ENCODE data around the gene KMT2C. TPM values are rescaled to one million over a fixed set of nuclear protein-coding genes. Genes with fewer than 3 reads are reported as not detected.

KMT2C gene
- total RNA-seq, 3 donors from 2014 or later (not counting 1 experiment from before 2014, with no cell fraction given), result 159 to 177 (median 167) TPM

GRCh38 chr7:152090747-152091146, 345.1 kb downstream of the KMT2C start:
- intact Hi-C loops (cut with micrococcal nuclease), result no loop called here
- Histone ChIP-seq H3K27ac (ENCODE audit: low read length) (no peak overlapping the region), H3K4me3 (ENCODE audit: low read length) (no peak overlapping the region), H3K4me1 (ENCODE audit: control insufficient read depth, insufficient read depth, low read length) (no peaks in the 10 kb centered on the region), H3K27me3 (ENCODE audit: control insufficient read depth, insufficient read depth, low read length) (no peaks in the 10 kb centered on the region), H3K9me3 (ENCODE audit: control insufficient read depth, insufficient read depth, low read length) (peaks cover 11% of the 10 kb centered on the region), H3K36me3 (ENCODE audit: control insufficient read depth, insufficient read depth, low read length) (peaks cover 3% of the 10 kb centered on the region)
- H3K4me1 Mint-ChIP-seq, result peaks cover 16 to 28% of the 10 kb centered on the region in 2 donors
- H3K27me3 Mint-ChIP-seq (ENCODE audit: low read depth in 2 of 2), result no peaks in the 10 kb centered on the region
- 92% methylated on average over 6 of the region's 6 CpGs for WGBS (ENCODE audit: insufficient coverage)
- H3K36me3 Mint-ChIP-seq, result peaks cover 6% of the 10 kb centered on the region
- H3K4me3 Mint-ChIP-seq, result no peak overlapping the region
- no peak overlapping the region for H3K27ac Mint-ChIP-seq
- peaks cover 0 to 3% of the 10 kb centered on the region in 2 donors for H3K9me3 Mint-ChIP-seq
- DNase-seq (no peak), ATAC-seq (no peak)
- TF ChIP-seq CTCF (IDR thresholded peaks at IDR 0.05), result no peak

- no peak overlapping the region for H3K4me3 Mint-ChIP-seq
- peaks cover under 1% of the 10 kb centered on the region for H3K36me3 ChIP-seq (ENCODE audit: control insufficient read depth, insufficient read depth, low read length)
- H3K27me3 Mint-ChIP-seq (ENCODE audit: low read depth in 2 of 2), result no peaks in the 10 kb centered on the region
- H3K36me3 Mint-ChIP-seq, result peaks cover 2% of the 10 kb centered on the region
- no peaks in the 10 kb centered on the region for H3K27me3 ChIP-seq (ENCODE audit: control insufficient read depth, insufficient read depth, low read length)
- ATAC-seq, result no peak
- WGBS (ENCODE audit: insufficient coverage), result 99% methylated on average over 7 of the region's 7 CpGs
- H3K4me3 ChIP-seq (ENCODE audit: low read length), result no peak overlapping the region
- intact Hi-C loops (cut with micrococcal nuclease), result no loop called here
- no peak for DNase-seq
- peaks cover 16 to 25% of the 10 kb centered on the region in 2 donors for H3K4me1 Mint-ChIP-seq
- peaks cover 0 to 3% of the 10 kb centered on the region in 2 donors for H3K9me3 Mint-ChIP-seq
- H3K27ac Mint-ChIP-seq, result no peak overlapping the region
- H3K27ac ChIP-seq (ENCODE audit: low read length), result no peak overlapping the region
- peaks cover 11% of the 10 kb centered on the region for H3K9me3 ChIP-seq (ENCODE audit: control insufficient read depth, insufficient read depth, low read length)
- H3K4me1 ChIP-seq (ENCODE audit: control insufficient read depth, insufficient read depth, low read length), result no peaks in the 10 kb centered on the region
- TF ChIP-seq CTCF (IDR thresholded peaks at IDR 0.05), result no peak
Observed at GRCh38 chr7:152089183-152089582, 346.6 kb downstream of the KMT2C start.

GRCh38 chr7:152086513-152086912, 349.3 kb downstream of the KMT2C start:
- no peak for ATAC-seq
- Histone ChIP-seq H3K27me3 (ENCODE audit: control insufficient read depth, insufficient read depth, low read length) (no peaks in the 10 kb centered on the region), H3K36me3 (ENCODE audit: control insufficient read depth, insufficient read depth, low read length) (no peaks in the 10 kb centered on the region), H3K9me3 (ENCODE audit: control insufficient read depth, insufficient read depth, low read length) (peaks cover 11% of the 10 kb centered on the region), H3K4me3 (ENCODE audit: low read length) (no peak overlapping the region), H3K4me1 (ENCODE audit: control insufficient read depth, insufficient read depth, low read length) (no peaks in the 10 kb centered on the region), H3K27ac (ENCODE audit: low read length) (no peak overlapping the region)
- 100% methylated on average over 1 of the region's 1 CpG for WGBS (ENCODE audit: insufficient coverage)
- peaks cover 27 to 39% of the 10 kb centered on the region in 2 donors for H3K4me1 Mint-ChIP-seq
- H3K4me3 Mint-ChIP-seq, result no peak overlapping the region
- no peaks in the 10 kb centered on the region for H3K36me3 Mint-ChIP-seq
- no peak for TF ChIP-seq CTCF (IDR thresholded peaks at IDR 0.05)
- H3K9me3 Mint-ChIP-seq, result peaks cover 0 to 3% of the 10 kb centered on the region in 2 donors
- intact Hi-C loops (cut with micrococcal nuclease), result no loop called here
- no peak overlapping the region for H3K27ac Mint-ChIP-seq
- H3K27me3 Mint-ChIP-seq (ENCODE audit: low read depth in 2 of 2), result no peaks in the 10 kb centered on the region
- no peak for DNase-seq

GRCh38 chr7:152085131-152085530, 350.7 kb downstream of the KMT2C start:
- Mint-ChIP-seq H3K4me1 (peaks cover 22 to 36% of the 10 kb centered on the region in 2 donors), H3K4me3 (no peak overlapping the region), H3K9me3 (peaks cover 0 to 3% of the 10 kb centered on the region in 2 donors), H3K27ac (no peak overlapping the region), H3K36me3 (no peaks in the 10 kb centered on the region), H3K27me3 (ENCODE audit: low read depth in 2 of 2) (no peaks in the 10 kb centered on the region)
- Histone ChIP-seq H3K4me3 (ENCODE audit: low read length) (no peak overlapping the region), H3K4me1 (ENCODE audit: control insufficient read depth, insufficient read depth, low read length) (no peaks in the 10 kb centered on the region), H3K27me3 (ENCODE audit: control insufficient read depth, insufficient read depth, low read length) (no peaks in the 10 kb centered on the region), H3K27ac (ENCODE audit: low read length) (no peak overlapping the region), H3K9me3 (ENCODE audit: control insufficient read depth, insufficient read depth, low read length) (peaks cover 11% of the 10 kb centered on the region), H3K36me3 (ENCODE audit: control insufficient read depth, insufficient read depth, low read length) (no peaks in the 10 kb centered on the region)
- intact Hi-C loops (cut with micrococcal nuclease), result no loop called here
- no peak for TF ChIP-seq CTCF (IDR thresholded peaks at IDR 0.05)
- ATAC-seq, result no peak
- WGBS (ENCODE audit: insufficient coverage), result 97% methylated on average over 3 of the region's 3 CpGs
- no peak for DNase-seq

Measured in natural killer cell (primary cell).